HepG2 (cell line): ENCODE measurements around the gene MECR. TPM values are rescaled to one million over a fixed set of nuclear protein-coding genes. Genes with fewer than 3 reads are reported as not detected.

Source experiments
- CENPT ChIP-seq: sonication (generic); formaldehyde crosslinking; IDR thresholded peaks from 2 replicates; pipeline ENCODE4 v1.8.0; 2022; ENCODE audit warnings: low read depth, mild to moderate bottlenecking, moderate library complexity, missing genetic modification reagents
- DNMT3B ChIP-seq: conservative IDR thresholded peaks from 2 replicates; pipeline ENCODE4 v1.6.1; 2016; ENCODE audit warnings: missing biosample characterization, control low read depth
- FOXO4 ChIP-seq: sonication (generic); formaldehyde crosslinking; conservative IDR thresholded peaks from 2 replicates; pipeline ENCODE4 v1.8.1; 2023; ENCODE audit warnings: missing genetic modification reagents
- GFI1 ChIP-seq: sonication (generic); formaldehyde crosslinking; IDR thresholded peaks from 2 replicates; pipeline ENCODE4 v1.5.0; 2020; ENCODE audit warnings: missing genetic modification reagents, mild to moderate bottlenecking, borderline replicate concordance
- HNF4G ChIP-seq, 2 experiments: sonication (generic) in 1 of 2; formaldehyde crosslinking in 1 of 2; IDR thresholded peaks; 2 replicates each; pipeline versions ENCODE4 v1.4.0 to v1.6.1; 2011 to 2020; ENCODE audit warnings: borderline replicate concordance in 2 of 2, low read depth in 2 of 2, mild to moderate bottlenecking in 2 of 2, low read length in 1 of 2, missing genetic modification reagents in 1 of 2, moderate library complexity in 1 of 2
- POLR2A ChIP-seq, 2 experiments: IDR thresholded peaks; 2 replicates each; pipeline ENCODE4 v1.6.1; 2011; ENCODE audit warnings: low read depth in 2 of 2, low read length in 2 of 2, mild to moderate bottlenecking in 1 of 2, moderate library complexity in 1 of 2; ENCODE audit not compliant: insufficient read depth in 1 of 2
- RELA ChIP-seq: sonication (generic); formaldehyde crosslinking; IDR thresholded peaks from 2 replicates; pipeline ENCODE4 v1.4.0; 2020; ENCODE audit warnings: missing genetic modification reagents
- RFXANK ChIP-seq: IDR thresholded peaks from 2 replicates; pipeline ENCODE4 v1.6.1; 2016
- SKIL ChIP-seq: sonication (generic); formaldehyde crosslinking; IDR thresholded peaks from 2 replicates; pipeline ENCODE4 v1.8.0; 2022; ENCODE audit warnings: missing genetic modification reagents, mild to moderate bottlenecking, moderate library complexity, borderline replicate concordance
- SMAD9 ChIP-seq: sonication (generic); formaldehyde crosslinking; IDR thresholded peaks from 2 replicates; pipeline ENCODE4 v1.5.1; 2020; ENCODE audit warnings: mild to moderate bottlenecking, missing genetic modification reagents
- TCF12 ChIP-seq, 2 experiments: fragments of 450-650 bp in 1 of 2; sonication (generic) in 1 of 2; formaldehyde crosslinking in 1 of 2; IDR thresholded peaks; 2 replicates each; pipeline versions ENCODE4 v1.6.1 to v1.8.0; 2017 to 2022; ENCODE audit warnings: antibody characterized with exemption in 1 of 2, mild to moderate bottlenecking in 1 of 2, missing genetic modification reagents in 1 of 2, moderate library complexity in 1 of 2
- ZKSCAN1 ChIP-seq: fragments of 150-350 bp; IDR thresholded peaks from 2 replicates; pipeline ENCODE4 v1.6.1; 2014; ENCODE audit warnings: low read length
- ZKSCAN5 ChIP-seq: sonication (generic); formaldehyde crosslinking; IDR thresholded peaks from 2 replicates; pipeline ENCODE4 v1.5.1; 2020; ENCODE audit warnings: mild to moderate bottlenecking, missing genetic modification reagents
- ZNF253 ChIP-seq: sonication (generic); formaldehyde crosslinking; IDR thresholded peaks from 2 replicates; pipeline ENCODE4 v1.8.0; 2022; ENCODE audit warnings: mild to moderate bottlenecking, missing genetic modification reagents, borderline replicate concordance
- ZNF510 ChIP-seq: sonication (generic); formaldehyde crosslinking; IDR thresholded peaks from 2 replicates; pipeline ENCODE4 v1.4.0; 2020; ENCODE audit warnings: low read depth, mild to moderate bottlenecking, missing genetic modification reagents
- ZNF672 ChIP-seq: sonication (generic); formaldehyde crosslinking; IDR thresholded peaks from 2 replicates; pipeline ENCODE4 v1.8.1; 2022; ENCODE audit warnings: missing genetic modification reagents
- ZNF768 ChIP-seq: sonication (generic); formaldehyde crosslinking; IDR thresholded peaks from 2 replicates; pipeline ENCODE4 v1.4.0; 2020; ENCODE audit warnings: missing genetic modification reagents
- ZNF773 ChIP-seq: sonication (generic); formaldehyde crosslinking; IDR thresholded peaks from 2 replicates; pipeline ENCODE4 v1.4.0; 2020; ENCODE audit warnings: missing genetic modification reagents, borderline replicate concordance
- ZNF792 ChIP-seq: IDR thresholded peaks from 2 replicates; pipeline ENCODE4 v1.6.1; 2016
- ZSCAN9 ChIP-seq: IDR thresholded peaks from 2 replicates; pipeline ENCODE4 v1.6.1; 2016; ENCODE audit warnings: borderline replicate concordance
- polyA plus RNA-seq, 8 experiments: library from polyadenylated mRNA; depleted of rRNA in 3 of 8; stranded (reverse) in 7 of 8; unstranded in 1 of 8; fragments of >200 nt; fragmentation: Illumina TruSeq in 4 of 8; extraction: Trizol in 4 of 8; gene quantifications; 2 replicates each; pipeline versions ENCODE4 v1.2.1 to v1.2.3, GENCODE V29; 2011 to 2016; ENCODE audit warnings: low read depth in 4 of 8, missing spikeins in 1 of 8, mixed read lengths in 1 of 8; ENCODE audit not compliant: insufficient read depth in 1 of 8
- total RNA-seq, 5 experiments: library from RNA; depleted of rRNA; stranded (reverse); fragments of >200 nt; fragmentation: Illumina TruSeq; extraction: Trizol; gene quantifications; 2 replicates each; pipeline ENCODE4 v1.2.3, GENCODE V29; 2016; ENCODE audit warnings: low read depth in 1 of 5
- TF ChIP-seq, protein P1 (sequence below): sonication (generic); formaldehyde crosslinking; IDR thresholded peaks from 2 replicates; pipeline ENCODE4 v1.9.0; 2022; ENCODE audit warnings: low read depth, missing genetic modification reagents
- TF ChIP-seq, protein P2 (sequence below): sonication (generic); formaldehyde crosslinking; IDR thresholded peaks from 2 replicates; pipeline ENCODE4 v1.5.0; 2020; ENCODE audit warnings: mild to moderate bottlenecking, missing genetic modification reagents

MECR gene
- total and polyA plus RNA-seq, 2 of the 13 experiments (the other 11 are each of a cell fraction or from before 2014, with no cell fraction given) = 18.8 to 24.9 TPM

DNA sequence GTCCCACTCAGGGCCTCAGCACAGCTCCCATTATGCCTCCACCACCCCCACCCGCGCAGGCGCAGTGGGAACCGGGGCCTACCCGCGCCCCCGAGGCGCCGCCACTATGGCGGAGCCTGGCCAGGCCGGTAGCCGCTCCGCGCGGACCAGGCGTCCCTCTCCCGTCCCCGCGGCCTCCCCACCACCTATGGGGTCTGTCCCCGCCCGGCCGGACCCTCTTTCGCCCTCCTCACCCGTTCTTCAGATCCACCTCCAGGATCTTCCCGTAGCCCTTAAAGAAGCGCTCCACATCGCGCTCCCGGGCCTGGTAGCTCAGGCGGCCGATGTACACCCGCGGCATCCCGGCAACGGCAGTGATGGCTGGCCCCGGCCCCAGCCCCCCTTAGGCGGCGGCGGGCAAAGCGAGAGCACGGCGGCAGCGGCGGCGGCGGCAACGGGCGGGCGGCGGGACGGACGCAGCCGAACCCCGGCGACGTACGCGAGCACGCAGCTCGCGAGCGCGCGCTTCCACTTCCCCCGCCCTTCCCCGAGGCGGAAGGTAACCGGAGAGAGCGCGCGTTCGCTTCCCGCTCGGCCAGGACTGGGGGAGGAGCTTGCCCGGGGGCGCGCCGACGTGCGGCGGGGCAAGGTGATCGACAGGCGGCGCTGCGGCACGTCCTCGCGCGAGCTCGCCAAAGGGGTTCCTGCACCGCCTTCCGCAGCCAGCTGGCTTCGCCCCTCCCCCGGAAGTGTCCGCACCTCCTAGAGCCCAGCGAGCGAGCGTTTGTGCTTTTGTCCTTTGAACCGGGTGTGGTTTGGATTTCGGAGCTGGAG lies 49.1 kb downstream of the MECR start, which contains the start of gene SRSF4 (continued):
- TF ChIP-seq SKIL (CRISPR knock-in tag) (no peak; the same call in none of the 2 replicates), ZNF672 (CRISPR knock-in tag) (no peak), ZNF768 (CRISPR knock-in tag) (peak; percentile 48), CENPT (CRISPR knock-in tag) (peak; percentile 75; the same call in 1 of the 2 replicates), DNMT3B (CRISPR knock-in tag) (no peak), HNF4G (IDR thresholded peaks at IDR 0.05; ENCODE audit: borderline replicate concordance, low read depth, low read length) (peak; percentile 83), HNF4G (CRISPR knock-in tag; IDR thresholded peaks at IDR 0.05; ENCODE audit: borderline replicate concordance, low read depth) (peak; percentile 23; the same call in 1 of the 2 replicates), ZNF253 (CRISPR knock-in tag) (peak; percentile 94), FOXO4 (CRISPR knock-in tag) (no peak), ZNF792 (CRISPR knock-in tag) (peak; percentile 63), TCF12 (IDR thresholded peaks at IDR 0.05) (no peak), TCF12 (CRISPR knock-in tag; IDR thresholded peaks at IDR 0.05) (no peak; the same call in 1 of the 2 replicates), ZNF773 (CRISPR knock-in tag) (no peak; the same call in 1 of the 2 replicates), ZSCAN9 (CRISPR knock-in tag) (peak; percentile 77; the same call in 1 of the 2 replicates), RELA (CRISPR knock-in tag) (no peak), ZNF510 (no peak), SMAD9 (CRISPR knock-in tag) (no peak), GFI1 (peak; percentile 12; the same call in 1 of the 2 replicates), ZKSCAN5 (no peak), POLR2A (IDR thresholded peaks at IDR 0.05; ENCODE audit: insufficient read depth in 1 of 2, low read depth in 2 of 2, low read length in 2 of 2) (peak; percentile 72 to 84), ZKSCAN1 (no peak), RFXANK (CRISPR knock-in tag) (0 out of 2 replicates have a peak, but pooled peaks have one; percentile 28)
- TF ChIP-seq, protein P1, sequence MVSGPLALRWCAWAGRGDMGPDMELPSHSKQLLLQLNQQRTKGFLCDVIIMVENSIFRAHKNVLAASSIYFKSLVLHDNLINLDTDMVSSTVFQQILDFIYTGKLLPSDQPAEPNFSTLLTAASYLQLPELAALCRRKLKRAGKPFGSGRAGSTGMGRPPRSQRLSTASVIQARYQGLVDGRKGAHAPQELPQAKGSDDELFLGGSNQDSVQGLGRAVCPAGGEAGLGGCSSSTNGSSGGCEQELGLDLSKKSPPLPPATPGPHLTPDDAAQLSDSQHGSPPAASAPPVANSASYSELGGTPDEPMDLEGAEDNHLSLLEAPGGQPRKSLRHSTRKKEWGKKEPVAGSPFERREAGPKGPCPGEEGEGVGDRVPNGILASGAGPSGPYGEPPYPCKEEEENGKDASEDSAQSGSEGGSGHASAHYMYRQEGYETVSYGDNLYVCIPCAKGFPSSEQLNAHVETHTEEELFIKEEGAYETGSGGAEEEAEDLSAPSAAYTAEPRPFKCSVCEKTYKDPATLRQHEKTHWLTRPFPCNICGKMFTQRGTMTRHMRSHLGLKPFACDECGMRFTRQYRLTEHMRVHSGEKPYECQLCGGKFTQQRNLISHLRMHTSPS = no peak; the same call in 1 of the 2 replicates
- TF ChIP-seq, protein P2, sequence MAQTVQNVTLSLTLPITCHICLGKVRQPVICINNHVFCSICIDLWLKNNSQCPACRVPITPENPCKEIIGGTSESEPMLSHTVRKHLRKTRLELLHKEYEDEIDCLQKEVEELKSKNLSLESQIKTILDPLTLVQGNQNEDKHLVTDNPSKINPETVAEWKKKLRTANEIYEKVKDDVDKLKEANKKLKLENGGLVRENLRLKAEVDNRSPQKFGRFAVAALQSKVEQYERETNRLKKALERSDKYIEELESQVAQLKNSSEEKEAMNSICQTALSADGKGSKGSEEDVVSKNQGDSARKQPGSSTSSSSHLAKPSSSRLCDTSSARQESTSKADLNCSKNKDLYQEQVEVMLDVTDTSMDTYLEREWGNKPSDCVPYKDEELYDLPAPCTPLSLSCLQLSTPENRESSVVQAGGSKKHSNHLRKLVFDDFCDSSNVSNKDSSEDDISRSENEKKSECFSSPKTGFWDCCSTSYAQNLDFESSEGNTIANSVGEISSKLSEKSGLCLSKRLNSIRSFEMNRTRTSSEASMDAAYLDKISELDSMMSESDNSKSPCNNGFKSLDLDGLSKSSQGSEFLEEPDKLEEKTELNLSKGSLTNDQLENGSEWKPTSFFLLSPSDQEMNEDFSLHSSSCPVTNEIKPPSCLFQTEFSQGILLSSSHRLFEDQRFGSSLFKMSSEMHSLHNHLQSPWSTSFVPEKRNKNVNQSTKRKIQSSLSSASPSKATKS = no peak
